Measurements from ENCODE around the gene PARK7.

The PARK7 gene

GRCh38 chr1:8027748-8028570 lies 66.4 kb downstream of the PARK7 start:
- Histone ChIP-seq H3K9me3 (ENCODE audit: insufficient read depth, low read depth, low read length) (no peaks in the 10 kb centered on the region), H3K27me3 (ENCODE audit: insufficient read depth, low read length) (peaks cover 22% of the 10 kb centered on the region), H3K4me3 (ENCODE audit: low read length) (no peak overlapping the region), H3K27ac (ENCODE audit: low read length) (no peak overlapping the region), H3K9ac (ENCODE audit: low read depth, low read length) (no peak overlapping the region), H3K36me3 (ENCODE audit: insufficient read depth, low read depth, low read length) (no peaks in the 10 kb centered on the region), H3K4me1 (ENCODE audit: insufficient read depth, low read length) (peaks cover 33% of the 10 kb centered on the region; the same call in 1 of the 2 replicates)

DNA sequence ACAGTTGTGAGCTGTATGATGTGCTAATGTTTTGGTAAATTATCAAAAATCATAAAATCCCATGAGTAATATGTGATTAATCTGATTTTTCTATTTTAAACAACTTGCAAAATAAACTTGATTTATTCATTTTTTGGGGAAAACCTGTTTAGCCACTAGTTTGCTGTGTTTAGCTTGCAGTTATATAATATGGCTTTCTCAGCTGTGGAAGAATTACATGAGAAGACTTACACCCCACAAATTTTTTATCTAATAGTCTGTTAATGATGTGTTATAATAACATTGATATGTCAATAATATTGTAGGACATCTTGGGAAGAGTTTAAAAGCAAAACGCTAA lies 67.0 kb downstream of the PARK7 start:
- H3K36me3 ChIP-seq (ENCODE audit: insufficient read depth, low read depth, low read length), result no peaks in the 10 kb centered on the region
- H3K4me3 ChIP-seq (ENCODE audit: low read length), result no peak overlapping the region
- H3K27ac ChIP-seq (ENCODE audit: low read length), result no peak overlapping the region
- peaks cover 22% of the 10 kb centered on the region for H3K27me3 ChIP-seq (ENCODE audit: insufficient read depth, low read length)
- H3K9ac ChIP-seq (ENCODE audit: low read depth, low read length), result no peak overlapping the region
- H3K4me1 ChIP-seq (ENCODE audit: insufficient read depth, low read length), result peaks cover 30% of the 10 kb centered on the region; the same call in 1 of the 2 replicates
- H3K9me3 ChIP-seq (ENCODE audit: insufficient read depth, low read depth, low read length), result no peaks in the 10 kb centered on the region

DNA sequence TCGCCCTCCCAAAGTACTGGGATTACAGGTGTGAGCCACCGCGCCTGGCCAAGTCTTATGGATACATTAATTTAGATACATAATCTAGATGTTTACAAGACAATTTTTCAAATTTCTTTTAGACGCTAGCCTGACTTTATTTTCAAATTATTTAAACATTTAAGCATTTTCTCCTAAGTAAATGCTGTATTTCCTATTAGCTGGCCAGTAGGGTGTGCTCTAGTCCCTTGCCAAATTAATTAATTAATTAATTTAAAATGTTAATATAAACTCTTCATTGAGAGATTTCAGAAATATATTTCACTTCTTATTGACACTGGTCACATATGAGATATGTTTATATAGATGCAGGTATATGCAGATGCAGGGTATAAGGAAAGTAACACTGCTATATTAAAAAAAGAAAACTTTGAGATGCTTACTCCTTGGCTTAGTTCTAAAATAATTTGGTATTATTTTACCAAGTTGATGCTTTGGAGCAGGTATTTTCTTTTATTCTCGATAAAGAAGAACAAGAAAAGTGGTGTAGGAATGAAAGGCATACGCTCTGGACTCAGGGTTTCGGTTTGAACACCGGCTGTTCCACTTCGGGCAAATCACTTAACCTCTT lies 69.8 kb downstream of the PARK7 start:
- Histone ChIP-seq H3K36me3 (ENCODE audit: insufficient read depth, low read depth, low read length) (no peaks in the 10 kb centered on the region), H3K4me3 (ENCODE audit: low read length) (no peak overlapping the region), H3K9ac (ENCODE audit: low read depth, low read length) (no peak overlapping the region), H3K9me3 (ENCODE audit: insufficient read depth, low read depth, low read length) (no peaks in the 10 kb centered on the region), H3K27ac (ENCODE audit: low read length) (no peak overlapping the region), H3K4me1 (ENCODE audit: insufficient read depth, low read length) (peaks cover 19% of the 10 kb centered on the region; the same call in 1 of the 2 replicates), H3K27me3 (ENCODE audit: insufficient read depth, low read length) (peaks cover 14% of the 10 kb centered on the region)

- no peak overlapping the region for H3K4me3 ChIP-seq (ENCODE audit: low read length)
- H3K27me3 ChIP-seq (ENCODE audit: insufficient read depth, low read length), result peaks cover 3% of the 10 kb centered on the region; the same call in 1 of the 2 replicates
- H3K36me3 ChIP-seq (ENCODE audit: insufficient read depth, low read depth, low read length), result no peaks in the 10 kb centered on the region
- no peak overlapping the region for H3K27ac ChIP-seq (ENCODE audit: low read length)
- no peak overlapping the region for H3K9ac ChIP-seq (ENCODE audit: low read depth, low read length)
- H3K9me3 ChIP-seq (ENCODE audit: insufficient read depth, low read depth, low read length), result no peaks in the 10 kb centered on the region
- H3K4me1 ChIP-seq (ENCODE audit: insufficient read depth, low read length), result peaks cover 10% of the 10 kb centered on the region; the same call in 1 of the 2 replicates
Measured at GRCh38 chr1:8032366-8032910, 70.9 kb downstream of the PARK7 start.

GRCh38 chr1:8033322-8033721 lies 71.8 kb downstream of the PARK7 start:
- H3K27me3 ChIP-seq (ENCODE audit: insufficient read depth, low read length), result no peaks in the 10 kb centered on the region
- 0 out of 2 replicates have a peak, but pooled peaks cover 1% of the 10 kb centered on the region for H3K4me1 ChIP-seq (ENCODE audit: insufficient read depth, low read length)
- H3K9ac ChIP-seq (ENCODE audit: low read depth, low read length), result no peak overlapping the region
- H3K27ac ChIP-seq (ENCODE audit: low read length), result no peak overlapping the region
- no peaks in the 10 kb centered on the region for H3K9me3 ChIP-seq (ENCODE audit: insufficient read depth, low read depth, low read length)
- H3K4me3 ChIP-seq (ENCODE audit: low read length), result no peak overlapping the region
- H3K36me3 ChIP-seq (ENCODE audit: insufficient read depth, low read depth, low read length), result no peaks in the 10 kb centered on the region

Measured in iPS-20b (cell line).